Measurements from ENCODE around the gene TARS3. TPM values are rescaled to one million over a fixed set of nuclear protein-coding genes. Genes with fewer than 3 reads are reported as not detected.

The TARS3 gene
- total RNA-seq, 1 donor from 2014 or later, result 13.9 TPM

- no peaks in the 10 kb centered on the region for H3K27me3 Mint-ChIP-seq (ENCODE audit: insufficient read depth)
- no peaks in the 10 kb centered on the region for H3K9me3 Mint-ChIP-seq
- H3K4me1 Mint-ChIP-seq (ENCODE audit: low read depth), result peaks cover 74% of the 10 kb centered on the region
- peak overlapping the region; percentile 43 for H3K4me3 Mint-ChIP-seq
- H3K36me3 Mint-ChIP-seq (ENCODE audit: low read depth), result peaks cover 56% of the 10 kb centered on the region
- intact Hi-C loops (cut with micrococcal nuclease), result loop anchor here (1.0 kb wide), 1 partner anchor 30 kb away; no protein-coding TSS in a partner anchor
- no peak for DNase-seq (ENCODE audit: low spot score)
- H3K27ac Mint-ChIP-seq, result peak overlapping the region; percentile 88
Observed at GRCh38 chr15:101692801-101693598, 31.3 kb downstream of the TARS3 start.

- Mint-ChIP-seq H3K4me1 (ENCODE audit: low read depth) (peaks cover 52% of the 10 kb centered on the region), H3K27me3 (ENCODE audit: insufficient read depth) (no peaks in the 10 kb centered on the region), H3K36me3 (ENCODE audit: low read depth) (peaks cover 49% of the 10 kb centered on the region), H3K9me3 (no peaks in the 10 kb centered on the region), H3K4me3 (no peak overlapping the region), H3K27ac (no peak overlapping the region)
- intact Hi-C loops (cut with micrococcal nuclease), result no loop called here
- DNase-seq (ENCODE audit: low spot score), result no peak
Observed at GRCh38 chr15:101689901-101690300, 34.4 kb downstream of the TARS3 start.

- no peak for DNase-seq (ENCODE audit: low spot score)
- Mint-ChIP-seq H3K36me3 (ENCODE audit: low read depth) (peaks cover 56% of the 10 kb centered on the region), H3K27me3 (ENCODE audit: insufficient read depth) (no peaks in the 10 kb centered on the region), H3K9me3 (no peaks in the 10 kb centered on the region), H3K27ac (no peak overlapping the region), H3K4me1 (ENCODE audit: low read depth) (peaks cover 23% of the 10 kb centered on the region), H3K4me3 (no peak overlapping the region)
- intact Hi-C loops (cut with micrococcal nuclease), result no loop called here
Observed at GRCh38 chr15:101686718-101687117, 37.6 kb downstream of the TARS3 start.

GRCh38 chr15:101684877-101685276 lies 39.4 kb downstream of the TARS3 start:
- Mint-ChIP-seq H3K4me3 (no peak overlapping the region), H3K36me3 (ENCODE audit: low read depth) (peaks cover 67% of the 10 kb centered on the region), H3K27me3 (ENCODE audit: insufficient read depth) (no peaks in the 10 kb centered on the region), H3K9me3 (no peaks in the 10 kb centered on the region), H3K4me1 (ENCODE audit: low read depth) (peaks cover 14% of the 10 kb centered on the region), H3K27ac (no peak overlapping the region)
- no peak for DNase-seq (ENCODE audit: low spot score)
- intact Hi-C loops (cut with micrococcal nuclease), result no loop called here

GRCh38 chr15:101684384-101684783 lies 39.9 kb downstream of the TARS3 start:
- no peak for DNase-seq (ENCODE audit: low spot score)
- Mint-ChIP-seq H3K27me3 (ENCODE audit: insufficient read depth) (no peaks in the 10 kb centered on the region), H3K4me1 (ENCODE audit: low read depth) (peaks cover 9% of the 10 kb centered on the region), H3K36me3 (ENCODE audit: low read depth) (peaks cover 67% of the 10 kb centered on the region), H3K4me3 (no peak overlapping the region), H3K9me3 (no peaks in the 10 kb centered on the region), H3K27ac (no peak overlapping the region)
- intact Hi-C loops (cut with micrococcal nuclease), result no loop called here

- Mint-ChIP-seq H3K36me3 (ENCODE audit: low read depth) (peaks cover 69% of the 10 kb centered on the region), H3K27me3 (ENCODE audit: insufficient read depth) (no peaks in the 10 kb centered on the region), H3K9me3 (no peaks in the 10 kb centered on the region), H3K4me3 (no peak overlapping the region), H3K27ac (no peak overlapping the region), H3K4me1 (ENCODE audit: low read depth) (peaks cover 7% of the 10 kb centered on the region)
- intact Hi-C loops (cut with micrococcal nuclease), result no loop called here
- DNase-seq (ENCODE audit: low spot score), result no peak
Observed at GRCh38 chr15:101679806-101680205, 44.5 kb downstream of the TARS3 start.

- Mint-ChIP-seq H3K9me3 (no peaks in the 10 kb centered on the region), H3K4me1 (ENCODE audit: low read depth) (peaks cover 7% of the 10 kb centered on the region), H3K27ac (no peak overlapping the region), H3K4me3 (no peak overlapping the region), H3K36me3 (ENCODE audit: low read depth) (peaks cover 60% of the 10 kb centered on the region), H3K27me3 (ENCODE audit: insufficient read depth) (no peaks in the 10 kb centered on the region)
- intact Hi-C loops (cut with micrococcal nuclease), result no loop called here
- no peak for DNase-seq (ENCODE audit: low spot score)
Observed at GRCh38 chr15:101676921-101677329, 47.3 kb downstream of the TARS3 start.

GRCh38 chr15:101675796-101676582 lies 48.3 kb downstream of the TARS3 start:
- H3K9me3 Mint-ChIP-seq, result no peaks in the 10 kb centered on the region
- intact Hi-C loops (cut with micrococcal nuclease), result no loop called here
- peaks cover 7% of the 10 kb centered on the region for H3K4me1 Mint-ChIP-seq (ENCODE audit: low read depth)
- H3K27ac Mint-ChIP-seq, result peak overlapping the region; percentile 57
- H3K36me3 Mint-ChIP-seq (ENCODE audit: low read depth), result peaks cover 58% of the 10 kb centered on the region
- no peaks in the 10 kb centered on the region for H3K27me3 Mint-ChIP-seq (ENCODE audit: insufficient read depth)
- H3K4me3 Mint-ChIP-seq, result no peak overlapping the region
- DNase-seq (ENCODE audit: low spot score), result no peak

GRCh38 chr15:101675015-101675414 lies 49.3 kb downstream of the TARS3 start:
- Mint-ChIP-seq H3K27me3 (ENCODE audit: insufficient read depth) (no peaks in the 10 kb centered on the region), H3K4me3 (no peak overlapping the region), H3K9me3 (no peaks in the 10 kb centered on the region), H3K4me1 (ENCODE audit: low read depth) (peaks cover 7% of the 10 kb centered on the region), H3K36me3 (ENCODE audit: low read depth) (peaks cover 53% of the 10 kb centered on the region), H3K27ac (no peak overlapping the region)
- intact Hi-C loops (cut with micrococcal nuclease), result no loop called here
- no peak for DNase-seq (ENCODE audit: low spot score)

GRCh38 chr15:101672298-101672697 lies 52.0 kb downstream of the TARS3 start:
- Mint-ChIP-seq H3K36me3 (ENCODE audit: low read depth) (peaks cover 47% of the 10 kb centered on the region), H3K4me3 (no peak overlapping the region), H3K9me3 (no peaks in the 10 kb centered on the region), H3K27ac (no peak overlapping the region), H3K27me3 (ENCODE audit: insufficient read depth) (no peaks in the 10 kb centered on the region), H3K4me1 (ENCODE audit: low read depth) (peaks cover 7% of the 10 kb centered on the region)
- DNase-seq (ENCODE audit: low spot score), result no peak
- intact Hi-C loops (cut with micrococcal nuclease), result no loop called here

GRCh38 chr15:101669744-101670143 lies 54.5 kb downstream of the TARS3 start:
- H3K4me3 Mint-ChIP-seq, result no peak overlapping the region
- intact Hi-C loops (cut with micrococcal nuclease), result no loop called here
- no peaks in the 10 kb centered on the region for H3K27me3 Mint-ChIP-seq (ENCODE audit: insufficient read depth)
- peaks cover 8% of the 10 kb centered on the region for H3K4me1 Mint-ChIP-seq (ENCODE audit: low read depth)
- no peak overlapping the region for H3K27ac Mint-ChIP-seq
- DNase-seq (ENCODE audit: low spot score), result no peak
- H3K9me3 Mint-ChIP-seq, result no peaks in the 10 kb centered on the region
- H3K36me3 Mint-ChIP-seq (ENCODE audit: low read depth), result peaks cover 46% of the 10 kb centered on the region

- Mint-ChIP-seq H3K27me3 (ENCODE audit: insufficient read depth) (no peaks in the 10 kb centered on the region), H3K36me3 (ENCODE audit: low read depth) (peaks cover 43% of the 10 kb centered on the region), H3K27ac (no peak overlapping the region), H3K4me3 (no peak overlapping the region), H3K4me1 (ENCODE audit: low read depth) (peaks cover 17% of the 10 kb centered on the region), H3K9me3 (no peaks in the 10 kb centered on the region)
- intact Hi-C loops (cut with micrococcal nuclease), result no loop called here
- no peak for DNase-seq (ENCODE audit: low spot score)
Observed at GRCh38 chr15:101667881-101668280, 56.4 kb downstream of the TARS3 start.

GRCh38 chr15:101664303-101664913 lies 59.9 kb downstream of the TARS3 start:
- peaks cover 39% of the 10 kb centered on the region for H3K36me3 Mint-ChIP-seq (ENCODE audit: low read depth)
- H3K4me3 Mint-ChIP-seq, result no peak overlapping the region
- no peaks in the 10 kb centered on the region for H3K27me3 Mint-ChIP-seq (ENCODE audit: insufficient read depth)
- intact Hi-C loops (cut with micrococcal nuclease), result no loop called here
- DNase-seq (ENCODE audit: low spot score), result no peak
- H3K4me1 Mint-ChIP-seq (ENCODE audit: low read depth), result peaks cover 17% of the 10 kb centered on the region
- H3K9me3 Mint-ChIP-seq, result no peaks in the 10 kb centered on the region
- no peak overlapping the region for H3K27ac Mint-ChIP-seq
